Smooth muscle cell of the brain vasculature (primary cell): ENCODE data around the gene MRGPRD.
A peak's percentile ranks its signal among the peaks of the same experiment; 100 is the strongest.

Experiments used
- DNase-seq: peaks from one replicate; pipeline ENCODE4 v3.0.0-alpha.2; 2012; ENCODE audit warnings: low read depth, low spot score

The MRGPRD gene, protein sequence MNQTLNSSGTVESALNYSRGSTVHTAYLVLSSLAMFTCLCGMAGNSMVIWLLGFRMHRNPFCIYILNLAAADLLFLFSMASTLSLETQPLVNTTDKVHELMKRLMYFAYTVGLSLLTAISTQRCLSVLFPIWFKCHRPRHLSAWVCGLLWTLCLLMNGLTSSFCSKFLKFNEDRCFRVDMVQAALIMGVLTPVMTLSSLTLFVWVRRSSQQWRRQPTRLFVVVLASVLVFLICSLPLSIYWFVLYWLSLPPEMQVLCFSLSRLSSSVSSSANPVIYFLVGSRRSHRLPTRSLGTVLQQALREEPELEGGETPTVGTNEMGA

DNA sequence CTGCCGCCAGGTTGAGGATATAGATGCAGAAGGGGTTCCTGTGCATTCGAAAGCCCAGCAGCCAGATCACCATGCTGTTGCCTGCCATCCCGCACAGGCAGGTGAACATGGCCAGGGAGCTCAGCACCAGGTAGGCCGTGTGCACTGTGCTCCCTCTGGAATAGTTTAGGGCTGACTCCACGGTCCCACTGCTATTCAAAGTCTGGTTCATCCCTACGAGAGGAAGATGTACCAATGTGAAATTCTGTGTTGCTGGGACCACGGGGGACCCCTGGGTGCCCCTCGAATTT lies at the start of gene MRGPRD:
TSS of gene MRGPRD (minus strand) at position 211 of the 290 bp plus-strand sequence. CDS start at position 211, 0 bp downstream.
- DNase-seq, result no peak

DNA sequence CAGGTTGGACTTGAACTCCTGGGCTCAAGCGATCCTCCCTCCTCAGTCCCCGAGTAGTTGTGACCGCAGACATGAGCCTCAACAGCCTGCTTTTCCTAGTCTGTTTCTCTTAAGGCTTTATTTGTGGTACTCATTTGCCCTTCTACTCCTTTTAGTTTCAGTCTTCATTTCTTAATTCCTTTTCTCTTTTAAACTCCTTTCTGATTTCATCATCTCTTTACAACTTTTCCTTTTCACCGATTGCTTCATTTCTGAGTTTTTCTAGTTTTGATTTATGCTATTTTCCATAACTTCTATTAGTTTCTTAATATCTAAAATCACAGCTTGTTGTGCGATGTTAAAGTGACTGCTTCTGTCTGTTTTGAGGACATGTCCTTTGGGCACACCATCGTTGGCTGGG lies 49.5 kb upstream of the MRGPRD start:
- no peak for DNase-seq

DNA sequence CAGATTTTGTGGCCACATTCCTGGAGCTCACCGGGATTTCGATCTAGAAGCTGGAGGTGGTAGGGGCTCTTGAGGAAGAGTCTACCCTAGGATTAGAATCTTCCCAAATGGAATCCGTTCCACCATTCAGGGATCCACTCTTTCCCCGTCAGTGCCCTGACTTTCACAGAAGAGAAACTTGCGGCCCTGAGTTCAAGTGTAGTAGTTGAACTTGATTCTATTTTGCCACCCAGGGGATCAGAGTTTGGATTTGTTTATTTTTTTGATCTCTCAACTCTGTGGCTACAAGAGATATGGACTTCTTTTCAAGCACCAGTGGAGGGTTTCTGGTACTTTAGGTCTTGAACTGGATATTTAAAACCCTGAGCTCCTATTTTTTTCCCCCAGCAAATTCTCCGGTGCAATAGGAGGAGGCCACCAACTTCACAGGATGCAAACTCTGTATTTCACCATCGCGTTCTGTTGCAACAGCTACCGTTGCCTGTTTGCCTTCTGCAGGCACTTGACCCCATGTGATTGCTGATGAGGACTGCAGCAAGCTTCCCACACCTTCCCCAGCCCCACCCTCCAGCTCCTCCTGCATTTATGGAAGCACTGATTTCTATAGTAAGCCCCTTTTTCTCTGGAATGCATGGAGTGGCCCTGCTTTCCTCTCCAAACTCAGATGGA lies 47.1 kb upstream of the MRGPRD start:
- DNase-seq, result no peak

DNA sequence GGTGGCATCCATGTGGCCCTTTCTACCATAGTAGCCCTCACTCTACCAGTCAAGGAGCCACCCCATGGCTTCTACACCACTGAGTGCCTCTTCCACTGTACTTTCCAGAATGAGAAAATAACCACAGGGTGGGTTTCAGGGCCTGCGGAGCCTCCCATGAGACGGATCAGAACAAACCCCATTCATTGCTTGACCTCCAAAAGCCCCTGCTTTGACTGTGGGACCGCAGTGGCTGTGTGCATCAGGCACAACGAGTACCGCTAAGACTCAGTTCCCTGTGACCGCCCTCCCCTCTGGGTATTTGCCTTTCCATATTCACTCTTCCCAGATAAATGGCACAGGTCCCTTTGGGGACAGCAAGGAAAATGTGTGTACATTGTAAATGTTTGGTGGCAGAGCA lies 43.7 kb upstream of the MRGPRD start:
- no peak for DNase-seq

DNA sequence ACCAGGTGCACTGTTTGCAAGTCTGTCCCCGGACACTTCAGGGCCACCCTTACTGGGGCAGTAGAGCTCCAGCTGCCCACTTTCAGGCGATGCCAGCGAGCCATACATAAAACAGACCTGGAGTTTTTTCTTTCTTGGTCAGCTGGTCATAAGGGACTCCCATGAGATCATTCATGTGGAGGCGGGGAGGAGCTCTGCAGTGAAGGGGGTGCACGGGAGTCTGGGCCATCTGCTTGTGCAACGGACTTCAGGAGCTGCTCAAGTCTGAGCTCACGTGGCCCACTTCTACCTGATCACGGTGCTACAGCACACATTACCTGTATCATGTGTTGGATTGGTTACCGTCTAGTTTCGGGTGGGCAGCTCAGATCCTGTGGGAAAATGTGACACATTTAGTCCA lies 41.5 kb upstream of the MRGPRD start:
- DNase-seq, result no peak

DNA sequence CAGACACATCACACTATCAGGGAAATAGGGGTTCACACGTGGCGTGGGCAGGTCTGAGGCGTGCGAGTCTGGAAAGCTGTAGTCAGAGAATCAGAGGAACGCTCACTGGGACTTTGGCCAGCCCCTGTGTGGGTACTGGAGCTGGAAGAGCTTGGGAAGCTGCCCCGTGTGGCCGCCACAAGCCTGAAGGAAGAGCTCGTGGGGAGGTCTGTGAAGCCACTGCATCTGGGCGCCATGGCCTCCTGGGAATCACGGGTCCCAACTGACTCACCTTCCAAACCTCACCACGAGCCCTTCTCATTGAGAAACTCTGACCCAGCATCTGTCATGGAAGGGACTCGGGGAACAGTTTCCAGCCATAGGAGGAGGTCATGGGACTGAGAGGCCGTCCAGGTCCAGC lies 38.1 kb upstream of the MRGPRD start:
- DNase-seq, result no peak

DNA sequence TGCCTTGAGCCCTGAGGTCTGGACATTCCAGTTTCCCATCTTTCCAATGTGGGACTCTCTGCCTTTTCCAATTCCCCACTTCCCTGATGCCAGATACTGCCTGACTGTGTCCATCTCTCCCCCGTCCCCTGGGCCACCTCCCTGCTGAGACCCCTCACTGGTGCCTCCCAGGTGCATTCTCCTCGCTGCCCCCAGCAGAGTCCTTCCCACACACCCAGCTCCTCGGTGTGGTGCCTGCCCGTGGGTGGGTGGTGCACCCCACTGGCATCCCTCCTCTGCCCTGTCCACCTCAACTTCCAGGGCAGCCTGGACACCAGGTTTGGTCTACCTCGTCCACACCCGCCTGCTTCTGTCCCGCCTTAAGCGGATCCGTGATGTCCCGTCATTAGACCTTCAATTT lies 37.2 kb upstream of the MRGPRD start:
- no peak for DNase-seq

DNA sequence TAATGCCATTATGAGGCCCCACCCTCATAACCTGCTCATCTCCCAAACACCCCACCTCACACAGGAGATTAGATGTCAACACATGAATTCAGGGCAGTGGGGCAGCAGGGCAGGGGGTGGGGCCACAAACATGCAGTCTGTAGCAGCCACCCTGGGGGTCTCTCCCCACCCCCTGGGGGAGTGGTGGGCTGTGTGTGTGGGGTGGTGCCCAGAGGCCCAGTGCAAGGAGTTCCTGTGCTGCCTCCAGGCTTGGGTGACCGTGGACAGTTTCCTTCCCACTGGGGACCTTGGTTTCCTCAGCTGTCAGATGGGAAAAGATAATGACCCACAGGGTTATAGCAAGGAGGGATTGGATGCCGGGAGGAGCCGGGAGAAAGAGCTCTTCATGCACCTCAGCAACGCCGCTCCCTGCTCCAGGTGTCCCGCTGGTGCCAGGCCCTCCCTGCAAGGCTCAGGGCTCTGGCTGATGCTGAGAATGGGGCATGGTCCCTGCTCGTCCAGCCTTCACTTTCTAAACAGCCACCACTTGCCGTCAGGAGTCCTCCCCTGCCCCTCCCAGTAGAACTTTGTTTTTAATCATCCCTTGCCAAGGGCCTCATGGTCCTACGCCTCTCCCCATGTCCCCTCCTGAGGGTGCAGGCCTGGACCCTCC lies 34.2 kb upstream of the MRGPRD start:
- DNase-seq, result no peak

DNA sequence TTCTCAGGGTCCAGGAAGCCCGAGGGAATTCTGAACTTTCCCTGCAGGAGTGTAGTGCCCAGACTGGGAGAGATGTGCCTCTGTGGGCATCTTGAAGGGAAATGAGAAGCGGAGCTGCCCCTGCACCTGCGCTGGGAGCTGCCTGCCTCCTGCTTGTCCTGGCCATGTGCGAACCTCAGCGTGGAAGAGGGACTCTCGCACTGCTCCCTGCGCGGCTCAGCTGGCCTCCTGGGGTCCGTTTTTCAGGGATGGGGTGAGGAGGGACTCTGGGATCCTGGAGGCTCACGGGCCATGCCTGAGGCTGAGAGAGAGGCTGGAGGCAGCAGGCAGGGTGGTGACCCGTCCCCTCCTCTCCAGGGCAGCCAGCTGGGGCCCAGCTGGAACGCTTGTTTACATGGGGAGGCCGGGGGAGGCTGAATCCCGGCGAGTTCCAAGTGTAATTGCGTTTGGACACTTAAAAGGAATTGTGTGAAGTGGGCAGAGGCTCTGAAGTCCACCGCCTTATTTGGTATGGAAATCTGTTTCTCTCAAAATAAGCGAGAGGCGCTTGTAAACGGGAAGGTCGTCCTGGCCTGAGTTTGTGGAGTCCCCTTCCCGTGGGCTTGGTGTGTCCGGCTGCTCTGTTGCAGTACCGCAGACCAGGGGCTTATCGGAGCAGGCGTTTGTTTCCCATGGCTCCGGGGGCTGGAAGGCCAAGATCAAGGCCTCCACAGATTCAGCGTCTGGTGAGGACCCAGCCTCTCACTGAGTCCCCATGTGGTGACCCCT lies 33.5 kb upstream of the MRGPRD start:
- DNase-seq, result no peak

DNA sequence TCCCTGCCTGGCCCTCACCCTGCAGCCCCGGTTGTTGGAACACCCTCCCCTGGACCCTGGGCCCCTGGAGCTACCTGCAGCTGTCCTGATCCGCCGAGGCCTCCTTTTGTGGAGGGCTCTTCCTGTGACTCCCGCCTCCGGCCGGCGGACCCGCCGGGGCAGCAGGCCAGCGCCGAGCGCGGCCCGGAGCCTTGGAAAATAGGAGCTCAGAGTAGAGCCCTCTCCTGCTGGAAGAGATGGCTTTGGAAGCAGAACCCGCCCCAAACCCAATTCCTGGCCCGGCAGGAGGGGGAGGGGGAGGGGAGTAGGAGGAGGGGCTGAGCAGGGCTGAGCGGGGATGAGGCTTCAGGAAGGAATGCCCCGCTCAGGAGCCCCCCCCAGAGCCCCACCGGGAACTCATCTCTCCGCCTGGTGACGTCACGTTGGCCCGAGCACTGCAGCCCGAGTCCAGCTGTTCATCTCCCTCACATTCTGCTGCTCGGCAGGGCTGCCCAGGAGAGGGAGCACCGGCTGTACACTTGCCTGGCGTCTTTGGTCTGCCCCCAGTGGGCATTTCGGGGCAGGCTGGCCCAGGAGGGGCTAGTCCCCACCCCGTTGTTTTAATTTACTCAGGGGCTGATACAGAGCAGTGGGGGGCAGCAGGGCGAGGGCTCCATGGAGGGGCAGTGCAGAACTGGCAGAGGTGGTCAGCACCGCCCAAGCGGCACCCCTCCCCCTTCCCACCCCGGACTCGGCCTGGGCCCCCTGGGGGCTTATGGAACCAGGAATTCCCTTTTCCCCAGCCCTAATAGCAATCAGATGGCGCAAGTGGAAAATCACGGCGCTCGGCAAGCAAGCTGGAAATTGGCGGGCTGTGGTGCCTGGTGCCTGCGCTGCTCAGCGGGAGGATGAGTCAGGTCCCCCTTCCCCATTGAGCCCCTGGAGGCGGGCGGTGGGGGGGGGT lies 32.5 kb upstream of the MRGPRD start, which contains the start of gene MRGPRF:
TSS of gene MRGPRF (minus strand) at position 238 of the 943 bp plus-strand sequence. CDS start 3,345 bp downstream, outside the sequence.
- DNase-seq, result peak; percentile 62

DNA sequence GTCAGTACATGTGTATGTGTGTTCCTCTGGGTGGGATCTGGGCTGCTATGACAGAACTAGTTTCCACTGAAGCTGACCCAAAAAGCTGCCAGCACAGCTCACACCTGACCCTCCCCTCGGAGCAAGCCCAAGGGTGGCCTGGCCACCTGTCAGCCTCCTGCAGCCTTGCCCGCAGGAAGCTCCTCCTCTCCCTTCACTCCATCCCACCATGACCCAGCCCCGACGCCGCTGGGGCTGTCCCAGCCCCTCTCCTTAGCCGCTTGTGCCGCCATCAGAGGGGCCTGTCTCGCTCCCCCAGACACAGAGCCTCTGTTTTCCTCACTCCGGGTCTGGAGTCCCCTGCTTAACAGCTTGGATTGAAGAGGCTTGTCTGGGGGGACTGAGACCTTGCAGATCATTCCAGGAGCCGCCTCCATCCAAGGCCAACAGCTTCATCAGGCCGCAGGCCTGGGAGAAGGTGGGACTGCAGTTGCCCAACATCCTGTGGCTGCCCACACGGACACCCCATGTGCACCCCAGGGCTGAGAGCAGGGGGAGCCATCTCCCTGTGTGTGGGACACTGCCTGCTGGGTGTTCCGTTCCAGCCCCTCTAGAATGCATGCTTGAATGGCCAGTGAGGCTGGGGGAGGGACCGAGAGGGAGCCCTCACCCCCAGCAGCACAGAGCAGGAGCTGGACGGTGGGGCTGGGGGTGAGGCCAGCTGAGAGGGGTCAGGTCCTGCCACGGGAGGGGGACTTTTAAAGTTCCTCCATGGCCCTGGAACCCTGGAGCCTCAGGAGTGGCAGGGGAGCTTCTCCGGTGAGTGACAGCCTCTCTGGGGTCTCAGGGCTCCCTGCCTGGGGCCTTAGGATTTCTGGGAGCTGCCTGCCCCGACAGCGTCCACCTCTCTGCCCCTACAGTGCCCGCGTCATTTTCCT lies 31.6 kb upstream of the MRGPRD start:
- no peak for DNase-seq

DNA sequence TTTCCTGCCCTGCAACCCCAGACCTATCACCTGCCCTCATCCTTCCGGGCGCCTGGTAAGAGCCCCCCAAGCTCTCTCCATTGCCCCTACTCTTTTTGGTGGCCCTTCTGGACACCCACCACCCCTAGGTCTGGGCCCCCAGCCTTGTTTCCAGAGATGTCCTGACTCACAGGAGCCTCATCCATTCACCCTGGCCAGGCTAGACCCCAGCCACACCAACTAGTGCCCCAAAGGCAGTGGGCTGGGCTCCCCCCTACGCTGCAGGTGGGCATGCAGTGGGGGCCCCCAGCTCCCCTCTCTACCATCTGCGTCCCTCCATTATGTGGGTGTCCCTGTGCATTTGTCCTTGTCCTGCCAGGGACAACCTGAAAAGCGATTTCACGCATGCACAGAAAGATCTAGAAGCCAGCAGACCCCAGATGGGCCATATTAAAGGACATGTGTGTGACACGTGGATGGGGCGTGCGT lies 30.9 kb upstream of the MRGPRD start:
- DNase-seq, result no peak

DNA sequence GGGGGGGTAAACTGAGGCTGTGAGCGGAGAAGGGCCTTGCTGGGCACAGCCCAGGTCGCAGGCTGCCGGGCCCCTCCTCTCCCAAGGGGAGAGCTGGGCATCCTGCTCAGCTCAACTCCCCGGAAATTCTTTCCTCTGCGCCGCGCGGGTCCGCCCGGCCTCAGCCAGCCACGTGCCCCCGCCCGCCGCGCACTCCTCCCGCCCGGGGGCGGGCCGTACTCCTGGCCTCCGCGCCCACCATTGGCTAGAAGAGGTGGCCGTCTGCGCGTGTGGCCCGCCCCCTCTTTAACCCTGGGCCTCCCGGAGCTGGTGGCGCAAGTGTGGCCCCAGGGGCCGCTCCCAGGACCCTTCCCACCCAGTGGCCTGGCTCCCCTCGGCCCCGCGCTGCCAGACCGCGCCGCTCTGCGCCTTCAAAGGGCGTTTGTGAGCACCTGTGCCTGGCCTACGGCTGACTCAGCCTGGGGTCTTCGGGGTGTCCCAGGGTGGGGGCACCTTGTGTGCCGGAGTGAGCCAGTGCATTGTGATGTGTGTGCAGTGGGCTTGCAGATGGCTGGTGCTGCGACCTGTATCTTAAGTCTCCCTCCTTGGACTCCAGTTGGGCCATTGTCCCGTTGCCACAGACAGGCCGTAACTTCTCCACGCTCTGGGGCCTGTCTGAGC lies 30.3 kb upstream of the MRGPRD start:
- no peak for DNase-seq

DNA sequence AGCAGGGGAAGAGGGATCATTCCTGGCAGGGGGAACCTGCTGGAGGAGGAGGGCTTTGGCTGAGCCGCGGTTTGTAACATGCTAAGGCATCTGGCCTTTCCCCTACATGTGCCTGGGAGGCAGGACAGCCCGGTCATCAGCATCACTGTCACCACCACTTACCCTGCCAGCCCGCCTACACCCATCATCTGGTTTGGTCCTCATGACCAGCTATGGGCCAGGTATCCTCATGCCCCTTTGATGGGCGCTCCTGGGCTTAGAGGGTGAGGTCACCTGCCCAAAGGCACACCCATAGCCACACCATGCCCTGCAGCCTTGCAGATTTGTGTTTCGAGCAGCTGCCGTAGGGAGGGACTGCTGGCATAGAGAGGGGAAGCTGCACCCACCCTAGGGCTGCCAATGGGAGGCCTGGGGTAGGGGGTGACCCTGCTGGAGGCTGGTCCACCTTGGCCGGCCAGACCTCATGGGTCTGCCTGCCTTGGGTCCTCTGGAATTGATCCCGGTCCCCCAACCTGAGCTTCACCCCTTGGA lies 29.6 kb upstream of the MRGPRD start:
- no peak for DNase-seq

DNA sequence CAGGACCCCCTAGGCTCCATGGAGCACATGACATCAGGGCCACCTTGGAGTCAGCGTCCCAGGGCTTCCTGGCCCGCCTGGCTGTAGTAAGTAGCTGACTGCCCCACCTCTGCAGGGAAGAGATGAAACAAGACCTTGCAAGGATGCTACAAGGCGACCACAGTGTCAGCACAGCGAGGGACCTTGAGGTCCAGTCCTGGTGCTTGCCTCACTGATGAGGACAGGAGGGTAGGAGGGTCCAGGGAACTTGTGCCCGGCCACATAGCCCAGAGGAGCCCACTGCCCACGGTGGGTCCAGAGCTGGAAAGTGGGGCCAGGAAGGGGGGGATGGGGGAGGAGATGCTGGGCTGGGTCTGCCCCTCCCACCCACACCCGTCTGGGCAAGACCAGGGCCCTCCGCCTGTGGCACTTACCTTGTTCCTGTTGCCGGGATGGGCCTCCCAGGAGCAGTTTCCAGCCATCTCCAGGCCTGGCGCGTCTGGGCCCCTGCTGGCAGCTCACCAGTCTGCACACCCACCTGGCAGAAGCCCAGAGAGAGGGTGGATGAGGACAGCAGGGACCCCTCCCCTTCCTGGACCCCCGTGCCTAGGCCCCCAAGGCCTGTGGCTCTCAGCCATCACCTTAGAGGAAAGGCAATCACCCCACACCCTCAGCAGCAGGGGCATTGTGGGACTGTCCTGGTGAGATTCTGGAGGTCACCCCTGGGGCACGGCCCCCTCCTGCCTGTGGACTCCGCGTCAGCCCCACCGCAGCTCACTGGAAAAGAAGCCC lies 28.8 kb upstream of the MRGPRD start:
- no peak for DNase-seq

DNA sequence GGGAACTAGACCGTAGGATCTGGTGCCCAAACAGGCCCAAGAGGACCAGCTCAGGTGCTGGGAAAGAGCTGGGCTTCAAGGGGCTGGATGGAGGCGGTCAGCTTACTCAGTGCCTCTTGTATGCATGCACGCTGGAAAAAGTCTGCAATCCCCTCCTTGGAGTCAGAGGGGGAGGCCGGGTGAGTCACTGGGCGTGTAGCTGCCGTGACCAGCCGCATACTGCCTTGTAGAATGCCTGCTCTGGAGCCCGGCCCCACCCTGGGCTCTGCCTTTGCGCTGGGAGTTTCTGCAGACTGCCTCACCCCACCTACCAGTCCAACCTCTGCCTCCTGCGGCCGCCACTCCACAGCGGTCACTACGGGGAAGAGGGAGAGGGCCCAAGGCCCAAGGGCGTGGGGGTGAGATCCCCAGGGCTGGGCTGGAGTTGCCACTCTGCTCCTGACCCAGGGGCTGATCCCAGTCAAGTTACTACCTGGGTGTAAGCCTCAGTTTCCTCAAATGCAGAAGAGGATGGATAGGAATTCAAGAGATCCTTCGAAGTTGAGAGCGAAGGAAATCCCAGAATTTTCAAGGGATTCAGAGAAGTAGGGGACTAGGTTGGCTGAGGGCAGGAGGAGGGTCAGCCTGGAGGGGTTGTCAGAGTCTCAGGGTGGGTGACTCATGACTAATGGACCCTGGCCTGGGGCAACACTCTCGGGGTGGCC lies 28.1 kb upstream of the MRGPRD start:
- DNase-seq, result peak; percentile 75

DNA sequence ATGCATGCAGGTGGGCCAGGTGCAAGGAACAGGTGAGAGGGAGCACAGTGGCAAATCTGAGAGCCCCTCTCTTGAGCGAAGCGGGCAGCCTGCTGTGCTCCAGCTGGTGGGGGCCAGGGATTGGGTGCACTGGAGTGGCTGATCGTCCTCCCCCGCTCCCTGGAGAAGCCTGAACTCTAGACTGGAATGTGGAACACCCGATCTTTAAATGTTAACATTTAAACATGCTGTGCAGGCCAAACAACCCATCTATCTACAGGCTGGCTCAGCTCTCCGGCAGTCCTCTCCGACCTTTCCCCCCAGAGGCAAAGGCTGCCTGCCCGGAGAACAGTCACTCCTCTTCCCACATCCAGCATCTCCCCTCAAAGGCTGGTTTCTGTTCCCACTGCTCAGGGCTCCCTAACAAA lies 27.2 kb upstream of the MRGPRD start:
- DNase-seq, result no peak

DNA sequence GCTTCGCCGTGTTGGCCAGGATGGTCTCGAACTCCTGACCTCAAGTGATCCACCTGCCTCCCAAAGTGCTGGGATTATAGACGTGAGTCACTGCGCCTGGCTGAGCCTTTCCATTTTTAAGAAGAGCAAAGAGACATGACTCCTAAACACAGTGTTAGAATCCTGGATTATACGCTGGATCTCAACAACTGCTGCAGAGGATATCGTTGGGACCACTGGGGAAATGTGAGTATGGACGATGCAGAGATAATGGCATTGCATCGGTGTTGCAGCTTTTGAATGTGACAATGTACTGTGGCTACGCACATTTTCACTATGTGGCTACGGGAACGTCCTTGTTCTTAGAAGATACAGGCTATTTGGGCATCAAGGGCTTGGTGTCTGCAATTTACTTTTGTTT lies 26.0 kb upstream of the MRGPRD start:
- DNase-seq, result no peak
